NCI-H128 (cell line): ENCODE measurements around the gene CAMK1D.
"Not testable (repeated sequence)": the region's sequence is repeated elsewhere in the genome, so short reads cannot be mapped to it uniquely, and the experiment has no call there.

Experiments
- DNase-seq: peaks from one replicate; lab custom pipeline; 2025; ENCODE audit not compliant: unreplicated experiment; lab: John Stamatoyannopoulos, UW

The CAMK1D gene

DNA sequence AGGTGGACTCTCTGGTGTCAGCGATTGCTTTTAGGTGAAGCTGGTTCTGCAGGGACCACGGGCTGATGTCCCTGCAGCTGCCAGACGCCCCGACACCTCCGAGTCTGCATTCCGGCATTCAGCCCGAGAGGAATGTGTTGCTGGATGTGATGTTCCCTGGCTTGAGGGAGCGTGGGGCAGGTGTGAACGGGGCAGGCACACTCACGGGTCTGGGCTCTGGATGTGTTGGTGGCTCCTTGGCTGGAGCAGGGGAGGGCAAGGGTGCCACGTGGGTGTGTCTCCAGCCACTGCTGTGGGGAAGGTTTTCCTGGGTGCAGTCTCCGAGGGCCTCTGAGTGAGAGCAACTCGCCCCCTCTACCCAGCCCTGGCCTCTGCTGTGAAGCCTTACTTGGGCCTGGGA, 140.5 kb downstream of the CAMK1D start:
- DNase-seq: no peak

DNA sequence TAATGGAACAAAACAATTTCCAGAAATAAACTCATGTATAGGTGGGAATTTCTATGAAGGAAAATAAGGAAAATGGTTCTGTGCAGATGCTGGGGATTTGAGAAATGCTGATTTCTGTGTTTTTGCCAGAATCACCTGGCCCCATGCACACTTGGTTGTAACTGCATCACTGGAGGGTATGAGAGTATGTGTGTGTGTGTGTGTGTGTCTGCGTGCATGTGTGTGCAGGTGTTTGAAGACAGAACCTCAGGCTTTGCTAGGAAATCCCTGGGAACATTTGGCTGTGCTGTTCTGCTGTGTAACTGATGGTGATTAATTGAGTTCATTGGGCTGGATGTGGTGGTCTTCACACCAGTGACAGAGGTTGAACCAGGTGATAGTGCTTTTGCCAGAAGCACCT, 141.6 kb downstream of the CAMK1D start:
- DNase-seq: no peak

DNA sequence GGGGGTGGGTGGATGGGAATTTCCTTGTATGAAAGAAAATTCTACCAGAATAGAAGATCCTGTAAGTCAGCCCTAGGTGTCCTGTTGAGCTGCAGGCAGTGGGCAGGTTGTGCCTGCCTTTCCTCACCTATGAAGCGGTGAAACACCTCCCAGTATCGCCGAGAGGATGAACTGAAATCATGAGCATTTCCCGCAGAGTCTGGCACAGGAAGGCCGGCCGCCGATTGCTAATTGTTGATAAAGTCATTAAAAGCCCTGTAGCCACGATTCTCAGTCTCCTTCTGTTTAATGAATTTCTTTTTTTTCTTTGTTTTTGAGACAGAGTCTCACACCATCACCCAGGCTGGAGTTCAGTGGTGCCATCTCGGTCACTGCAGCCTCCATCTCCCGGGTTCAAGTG, 142.1 kb downstream of the CAMK1D start:
- no peak for DNase-seq

DNA sequence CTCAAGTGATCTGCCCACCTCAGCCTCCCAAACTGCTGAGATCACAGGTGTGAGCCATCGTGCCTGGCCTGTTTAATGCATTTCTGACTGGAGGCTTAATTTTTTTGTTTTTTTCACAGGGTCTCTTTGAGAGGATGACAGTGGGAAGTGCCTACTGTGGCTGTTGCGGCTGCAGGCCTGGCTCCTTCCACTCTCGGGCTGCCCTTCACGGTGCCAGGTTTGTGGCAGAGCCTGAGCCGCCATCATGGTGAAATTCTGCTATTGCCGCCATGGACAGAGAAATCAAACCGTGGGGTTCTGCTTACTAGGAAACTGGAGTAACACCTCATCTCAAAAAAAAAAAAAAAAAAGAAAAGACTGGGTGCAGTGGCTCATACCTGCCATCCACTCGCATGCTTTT, 142.7 kb downstream of the CAMK1D start:
- no peak for DNase-seq

GRCh38 chr10:12497046-12497445, 147.7 kb downstream of the CAMK1D start:
- not testable (repeated sequence) for DNase-seq

GRCh38 chr10:12499076-12499986, 150.0 kb downstream of the CAMK1D start:
- no peak for DNase-seq

DNA sequence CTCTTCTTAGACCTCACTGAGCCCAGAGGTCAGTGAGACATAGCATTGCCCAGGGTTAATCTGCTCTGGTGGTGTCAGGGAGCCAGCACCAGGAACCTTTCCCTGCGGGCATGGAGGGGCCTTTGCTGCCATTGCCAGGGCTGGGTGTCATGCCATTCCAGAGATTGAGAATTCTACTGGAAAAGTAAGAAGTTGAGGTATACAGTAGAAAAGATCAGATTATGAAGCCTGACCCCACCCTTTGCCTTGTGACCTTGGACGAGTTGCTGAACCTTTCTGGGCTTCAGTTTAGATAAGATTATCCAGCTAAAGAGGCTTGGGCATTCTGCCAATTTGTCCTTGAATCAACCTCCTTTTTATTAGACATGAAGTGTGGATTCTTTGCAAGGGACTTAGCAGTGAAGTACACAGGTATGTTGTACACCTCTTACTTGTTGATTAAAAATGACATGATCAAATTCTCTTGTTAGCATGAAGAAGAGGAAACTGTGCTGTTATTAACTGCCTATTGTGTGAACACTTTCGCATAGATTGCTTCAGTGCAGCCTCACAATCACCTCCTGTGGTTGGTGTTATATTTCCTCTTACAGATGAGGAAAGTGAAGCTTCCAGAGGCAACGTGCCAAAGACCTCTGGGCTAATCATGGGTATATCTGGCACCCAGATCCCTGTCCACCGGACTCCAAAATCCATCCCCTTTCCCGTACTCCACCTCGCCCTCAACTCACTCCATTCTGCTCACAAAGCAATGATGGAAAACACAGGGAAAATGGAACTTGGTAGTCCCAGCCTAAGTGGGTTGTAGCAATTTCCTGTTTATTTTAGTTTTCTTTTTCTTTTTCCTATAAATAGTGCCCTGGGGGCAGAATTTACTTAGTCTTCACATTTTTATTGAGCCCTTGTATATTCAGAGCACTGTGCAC, 151.3 kb downstream of the CAMK1D start:
- DNase-seq: peak; percentile 33

DNA sequence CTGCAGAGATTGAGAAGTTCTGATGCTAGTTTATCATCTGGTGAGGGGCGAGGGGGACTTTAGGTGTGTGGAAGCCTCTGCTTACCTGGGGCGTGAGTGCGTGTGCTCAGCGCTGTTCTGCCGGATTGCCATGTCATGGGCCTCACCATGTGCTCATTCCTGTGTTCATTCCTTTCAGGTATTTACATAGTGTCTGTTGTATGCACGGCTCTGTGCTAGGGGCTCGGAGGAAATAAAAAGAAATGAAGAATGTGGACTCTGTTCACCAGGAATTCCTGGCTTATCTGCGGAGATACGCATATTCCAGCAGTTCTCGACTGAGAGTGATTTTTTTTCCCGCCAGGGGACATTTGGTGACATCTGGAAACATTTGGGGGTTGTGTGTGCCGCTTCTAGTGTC, 152.0 kb downstream of the CAMK1D start:
- DNase-seq: no peak

- DNase-seq: no peak
These were observed 152.6 kb downstream of the CAMK1D start for GRCh38 chr10:12501841-12502525.

GRCh38 chr10:12502526-12503274, 153.4 kb downstream of the CAMK1D start:
- DNase-seq: no peak

DNA sequence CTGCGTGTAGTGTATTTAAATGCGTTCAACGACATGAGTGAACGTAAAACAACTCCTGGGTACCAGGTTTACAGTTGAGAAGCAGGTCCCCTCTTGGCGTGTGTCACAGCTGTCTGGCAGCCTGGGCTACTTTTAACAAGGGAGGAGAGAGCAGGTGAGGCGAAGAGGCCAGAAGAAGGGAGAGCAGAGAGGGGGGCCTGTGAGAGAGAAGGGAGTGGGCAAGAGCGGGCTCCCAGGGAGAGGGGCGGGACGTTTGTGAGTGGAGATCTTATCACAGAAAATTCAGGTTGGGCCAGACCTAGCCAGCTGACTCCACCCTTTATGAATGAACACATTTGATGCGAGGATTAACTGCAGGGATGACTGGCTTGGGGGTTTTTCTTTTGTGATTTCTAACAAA, 154.0 kb downstream of the CAMK1D start:
- peak; percentile 36 for DNase-seq

DNA sequence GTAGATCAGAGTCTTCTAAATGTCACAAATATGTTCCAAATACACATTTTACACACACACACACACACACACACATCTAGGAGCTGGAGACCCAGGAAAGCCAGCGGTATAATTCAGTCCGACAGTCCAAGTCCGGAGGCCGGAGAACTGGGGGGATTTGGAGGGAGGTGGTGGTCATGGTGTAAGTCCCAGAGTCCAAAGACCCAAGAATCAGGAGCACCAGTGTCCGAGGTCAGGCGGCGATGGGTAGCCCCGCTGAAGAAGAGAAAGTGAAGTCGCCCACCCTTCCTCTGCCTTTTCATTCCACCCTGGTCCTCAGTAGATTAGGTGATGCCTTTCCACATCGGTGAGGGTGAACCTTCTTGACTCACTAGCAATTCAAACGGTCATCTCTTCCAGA, 154.8 kb downstream of the CAMK1D start:
- DNase-seq: no peak

DNA sequence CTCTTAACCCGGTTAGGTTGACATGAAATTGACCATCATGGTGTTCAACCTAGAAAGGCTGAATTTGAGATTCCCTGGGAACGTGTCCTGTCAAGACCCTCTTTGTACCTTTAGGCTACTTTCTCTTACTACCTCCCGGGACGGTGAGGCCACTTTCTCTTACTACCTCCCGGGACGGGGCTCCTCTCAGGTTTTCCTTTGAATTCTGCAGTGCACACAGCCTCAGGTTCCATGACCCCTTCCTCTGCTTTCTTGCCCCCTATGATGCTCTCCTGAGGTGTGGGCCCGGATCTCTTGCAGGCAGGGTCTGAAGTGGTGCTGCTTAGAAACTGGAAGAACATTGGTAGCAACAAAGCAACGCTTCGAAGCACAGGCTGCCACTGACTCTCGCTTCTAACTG, 155.3 kb downstream of the CAMK1D start:
- no peak for DNase-seq

GRCh38 chr10:12505683-12506082, 156.3 kb downstream of the CAMK1D start:
- DNase-seq: no peak

DNA sequence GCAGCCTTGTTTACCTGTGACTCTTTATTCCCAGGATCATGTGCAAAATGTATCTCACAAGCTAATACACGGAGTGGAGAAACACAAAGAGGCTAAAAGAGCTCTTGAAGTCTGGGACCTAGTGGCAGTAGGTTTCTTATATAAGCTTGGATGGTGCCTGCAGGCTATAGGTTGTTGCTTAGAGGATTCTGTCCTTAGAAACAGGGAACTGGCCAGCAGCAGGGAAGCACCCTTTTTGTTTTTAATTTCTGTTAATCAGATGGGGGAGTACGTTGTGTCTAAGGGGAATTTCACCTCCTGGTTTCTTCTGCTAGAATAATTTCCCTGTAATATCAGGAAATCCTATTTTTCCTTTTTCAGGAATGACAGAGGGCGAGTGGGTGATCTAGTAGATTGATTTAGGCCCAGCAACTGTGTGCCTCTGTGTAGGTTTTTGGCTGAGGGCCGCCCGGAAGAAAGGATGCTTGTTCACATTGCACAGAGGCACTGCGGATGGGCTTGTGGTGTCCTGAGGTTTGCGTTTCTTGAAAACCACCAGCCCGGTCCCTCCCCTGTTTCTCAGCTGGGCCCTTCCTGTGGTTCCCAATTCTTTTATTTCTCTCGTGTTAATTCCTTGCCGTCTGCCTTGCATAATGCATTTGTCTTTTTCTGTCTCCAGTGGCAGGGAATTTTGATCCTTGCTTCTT, 158.0 kb downstream of the CAMK1D start:
- DNase-seq: no peak

- DNase-seq: no peak
These were observed 158.8 kb downstream of the CAMK1D start for GRCh38 chr10:12508165-12508564.

GRCh38 chr10:12509016-12509793, 159.9 kb downstream of the CAMK1D start:
- DNase-seq: no peak

DNA sequence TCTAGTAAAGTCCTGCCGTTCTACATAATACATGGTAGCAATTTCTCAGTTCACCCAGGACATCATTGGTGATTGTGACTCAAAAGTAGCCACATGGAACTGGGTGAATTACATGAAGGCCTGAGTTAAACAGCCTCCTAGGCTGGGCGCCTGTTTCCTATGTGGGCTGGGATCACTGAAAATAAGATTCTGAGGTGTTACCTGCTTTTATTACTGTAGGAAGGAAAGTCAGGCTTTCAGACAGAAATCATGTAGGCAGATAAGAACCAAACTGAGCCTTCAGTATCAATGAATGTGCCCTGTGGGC, 160.4 kb downstream of the CAMK1D start:
- no peak for DNase-seq

DNA sequence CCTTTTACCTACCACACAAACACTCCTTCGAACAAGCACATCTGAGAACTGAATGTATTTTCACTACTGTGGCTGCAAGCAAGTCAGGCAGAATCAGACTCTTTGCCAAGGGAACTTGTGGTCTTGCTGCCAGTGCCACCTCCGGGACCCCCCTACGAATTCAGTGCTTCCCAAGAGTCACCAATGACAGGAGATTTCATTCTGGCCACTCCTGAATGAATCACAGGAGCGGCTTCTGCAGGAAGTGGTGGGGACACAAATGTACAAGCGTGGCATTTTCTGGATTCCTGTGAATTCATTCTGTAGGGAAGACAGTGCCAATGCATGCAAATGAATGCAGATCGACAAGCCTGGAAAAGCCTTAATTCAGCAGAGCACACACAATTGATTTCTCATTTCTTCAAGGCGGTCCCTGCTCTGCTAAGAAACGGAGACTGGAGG, 161.2 kb downstream of the CAMK1D start:
- DNase-seq: no peak
